Inferior parietal cortex (tissue), 1 donor: ENCODE results near the gene GFER.
"Not testable (repeated sequence)": the region's sequence is repeated elsewhere in the genome, so short reads cannot be mapped to it uniquely, and the experiment has no call there.

Experiments used
- DNase-seq: peaks from one replicate; pipeline ENCODE4 v3.0.0-alpha.2; 2016; ENCODE audit errors: extremely low spot score

Gene GFER

GRCh38 chr16:1957434-1958142 is 26.4 kb upstream of the GFER start:
- DNase-seq: not testable (repeated sequence)

GRCh38 chr16:1958143-1958491 is 25.9 kb upstream of the GFER start:
- not testable (repeated sequence) for DNase-seq

GRCh38 chr16:1958715-1959268 is 25.2 kb upstream of the GFER start:
- DNase-seq: no peak

GRCh38 chr16:1959269-1960039 is 24.5 kb upstream of the GFER start, which contains the start of gene NDUFB10:
Gene NDUFB10, plus strand, starts transcription at chr16:1959538. Its CDS starts 87 bp downstream, at chr16:1959625.
- DNase-seq: peak; percentile 91

GRCh38 chr16:1960665-1961630 is 23.0 kb upstream of the GFER start:
- no peak for DNase-seq

- DNase-seq: no peak
Measured at GRCh38 chr16:1961651-1962067, 22.3 kb upstream of the GFER start.

GRCh38 chr16:1962161-1963153 is 21.5 kb upstream of the GFER start:
- DNase-seq: not testable (repeated sequence)

GRCh38 chr16:1963806-1964505 is 20.0 kb upstream of the GFER start:
- no peak for DNase-seq

GRCh38 chr16:1964506-1965395 is 19.2 kb upstream of the GFER start, which contains the start of gene RPS2:
Gene RPS2, minus strand, starts transcription at chr16:1964826. Its CDS starts 201 bp downstream, at chr16:1964625.
- peak; percentile 98 for DNase-seq

- DNase-seq: no peak
Measured at GRCh38 chr16:1965396-1966001, 18.5 kb upstream of the GFER start.

- DNase-seq: no peak
Measured at GRCh38 chr16:1966460-1966859, 17.5 kb upstream of the GFER start, which contains the start of gene RNF151. Gene RNF151, plus strand, starts transcription at chr16:1966856. Its CDS starts 26 bp downstream, at chr16:1966882.

GRCh38 chr16:1968146-1968953 is 15.6 kb upstream of the GFER start:
- DNase-seq: no peak

GRCh38 chr16:1971796-1972489 is 12.1 kb upstream of the GFER start, which contains the start of gene TBL3:
Gene TBL3, plus strand, starts transcription at chr16:1972053. Its CDS starts 112 bp downstream, at chr16:1972165.
- DNase-seq: peak; percentile 96

- DNase-seq: no peak
Measured at GRCh38 chr16:1972490-1972877, 11.5 kb upstream of the GFER start.

GRCh38 chr16:1973461-1974156 is 10.4 kb upstream of the GFER start:
- no peak for DNase-seq
